Measurements from ENCODE around the gene FOXP1. TPM values are rescaled to one million over a fixed set of nuclear protein-coding genes. Genes with fewer than 3 reads are reported as not detected.

The FOXP1 gene
- total and polyA plus RNA-seq, 2 of the 13 experiments (the other 11 are each of a cell fraction or from before 2014, with no cell fraction given): 40.4 to 59.0 TPM

DNA sequence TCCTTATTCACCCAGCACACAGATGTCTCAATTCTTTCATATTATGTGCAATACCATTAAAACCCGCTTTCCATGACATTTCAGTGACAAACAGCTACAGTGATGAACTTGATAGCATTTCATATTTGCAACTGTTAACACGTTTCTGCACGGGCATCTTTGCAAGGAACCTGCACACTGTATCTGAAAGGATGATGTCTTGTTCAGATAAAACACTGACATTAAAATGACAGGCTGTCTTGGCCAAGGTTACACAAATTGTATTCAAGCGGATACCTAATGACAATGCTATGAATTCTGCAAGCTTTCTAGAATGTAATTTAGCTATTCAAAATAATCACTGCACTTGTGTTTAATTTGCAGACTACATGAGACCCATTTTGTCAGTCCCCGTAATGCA lies 529.2 kb downstream of the FOXP1 start:
- no peak for DNase-seq (ENCODE audit: low spot score)
- peaks cover 5% of the 10 kb centered on the region; the same call in 1 of the 2 replicates for H4K20me1 ChIP-seq (ENCODE audit: insufficient read depth, low read length)
- H2AFZ ChIP-seq (ENCODE audit: low read length): no peak overlapping the region
- no peak overlapping the region for H3K4me2 ChIP-seq (ENCODE audit: low read depth, low read length)
- ChIA-PET CTCF (ENCODE audit: low intra/inter-chr PET ratio, low total read pairs) (no interaction called here), POLR2A (no interaction called here)
- no TSS peak for BruUV-seq (replicated peaks)
- peaks cover 4 to 35% of the 10 kb centered on the region in 2 experiments for H3K36me3 ChIP-seq (replicated peaks in 1 of 2; ENCODE audit: control insufficient read depth in 1 of 2, insufficient read depth in 2 of 2, low read length in 2 of 2)
- 97% methylated on average over 5 of the region's 5 CpGs for WGBS (ENCODE audit: low lambda C conversion rate)
- no peaks in the 10 kb centered on the region for H3K9me3 ChIP-seq (ENCODE audit: low read length)
- ATAC-seq: no peak
- TF ChIP-seq, protein P1, sequence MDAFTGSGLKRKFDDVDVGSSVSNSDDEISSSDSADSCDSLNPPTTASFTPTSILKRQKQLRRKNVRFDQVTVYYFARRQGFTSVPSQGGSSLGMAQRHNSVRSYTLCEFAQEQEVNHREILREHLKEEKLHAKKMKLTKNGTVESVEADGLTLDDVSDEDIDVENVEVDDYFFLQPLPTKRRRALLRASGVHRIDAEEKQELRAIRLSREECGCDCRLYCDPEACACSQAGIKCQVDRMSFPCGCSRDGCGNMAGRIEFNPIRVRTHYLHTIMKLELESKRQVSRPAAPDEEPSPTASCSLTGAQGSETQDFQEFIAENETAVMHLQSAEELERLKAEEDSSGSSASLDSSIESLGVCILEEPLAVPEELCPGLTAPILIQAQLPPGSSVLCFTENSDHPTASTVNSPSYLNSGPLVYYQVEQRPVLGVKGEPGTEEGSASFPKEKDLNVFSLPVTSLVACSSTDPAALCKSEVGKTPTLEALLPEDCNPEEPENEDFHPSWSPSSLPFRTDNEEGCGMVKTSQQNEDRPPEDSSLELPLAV (CRISPR knock-in tag; conservative IDR thresholded peaks at IDR 0.05; ENCODE audit: low read depth): no peak
- H3K27me3 ChIP-seq (ENCODE audit: control insufficient read depth in 1 of 2, insufficient read depth in 2 of 2, low read length in 2 of 2): no peaks in the 10 kb centered on the region
- intact Hi-C loops (cut with micrococcal nuclease; ENCODE audit: unreplicated experiment) (no loop called here), in situ Hi-C loops (cut with HindIII; ENCODE audit: extremely low pct_ligation_motif_present, low pct_unique_long_range_greater_than_20kb) (loop anchor here (10.0 kb wide), 1 partner anchor 530 kb away; the partner anchor contains the start of gene FOXP1)
- H3K4me3 ChIP-seq (replicated peaks in 1 of 3; ENCODE audit: insufficient read depth in 1 of 3, low read depth in 2 of 3, low read length in 3 of 3): no peak overlapping the region
- peaks cover 88% of the 10 kb centered on the region for H3K4me1 ChIP-seq (ENCODE audit: insufficient read depth, low read length)
- H3K27ac ChIP-seq (ENCODE audit: extremely low read length, insufficient read depth, low read length): no peak overlapping the region
- H3K79me2 ChIP-seq (ENCODE audit: insufficient read depth, low read length): peaks cover 68% of the 10 kb centered on the region
- no peak for FAIRE-seq
- H3K9ac ChIP-seq (ENCODE audit: insufficient read depth, low read depth, low read length): no peak overlapping the region

DNA sequence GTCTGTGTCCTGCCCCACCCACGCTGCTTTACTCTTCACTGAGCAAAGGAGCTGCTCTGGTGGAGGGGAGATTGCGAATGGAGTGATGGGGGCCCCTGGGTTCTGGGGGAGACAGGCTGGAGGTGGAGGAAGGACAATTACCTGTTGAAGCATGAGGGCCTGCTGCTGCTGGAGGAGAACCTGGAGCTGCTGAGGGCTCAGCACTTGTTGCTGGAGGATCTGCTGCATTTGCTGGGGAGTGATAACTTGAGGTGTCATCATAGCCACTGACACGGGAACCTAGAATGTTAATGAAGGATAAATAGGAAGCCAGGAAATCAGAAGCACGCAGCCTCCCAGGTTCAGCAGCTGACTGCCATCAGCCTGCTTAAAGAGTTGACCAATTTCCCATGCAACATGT lies 530.0 kb downstream of the FOXP1 start:
- in situ Hi-C loops (cut with HindIII; ENCODE audit: extremely low pct_ligation_motif_present, low pct_unique_long_range_greater_than_20kb) (loop anchor here (10.0 kb wide), 1 partner anchor 531 kb away; the partner anchor contains the start of gene FOXP1), intact Hi-C loops (cut with micrococcal nuclease; ENCODE audit: unreplicated experiment) (no loop called here)
- no peak overlapping the region for H3K4me2 ChIP-seq (ENCODE audit: low read depth, low read length)
- no peaks in the 10 kb centered on the region for H3K27me3 ChIP-seq (ENCODE audit: control insufficient read depth in 1 of 2, insufficient read depth in 2 of 2, low read length in 2 of 2)
- no peak for DNase-seq (ENCODE audit: low spot score)
- peaks cover 4 to 35% of the 10 kb centered on the region in 2 experiments for H3K36me3 ChIP-seq (replicated peaks in 1 of 2; ENCODE audit: control insufficient read depth in 1 of 2, insufficient read depth in 2 of 2, low read length in 2 of 2)
- POLR2A ChIA-PET: no interaction called here
- H3K9me3 ChIP-seq (ENCODE audit: low read length): no peaks in the 10 kb centered on the region
- 94% methylated on average over 4 of the region's 4 CpGs for WGBS (ENCODE audit: low lambda C conversion rate)
- peaks cover 5% of the 10 kb centered on the region; the same call in 1 of the 2 replicates for H4K20me1 ChIP-seq (ENCODE audit: insufficient read depth, low read length)
- no peak overlapping the region for H2AFZ ChIP-seq (ENCODE audit: low read length)
- H3K27ac ChIP-seq (ENCODE audit: extremely low read length, insufficient read depth, low read length): no peak overlapping the region
- peaks cover 88% of the 10 kb centered on the region for H3K4me1 ChIP-seq (ENCODE audit: insufficient read depth, low read length)
- FAIRE-seq: no peak
- CTCF ChIA-PET (ENCODE audit: low intra/inter-chr PET ratio, low total read pairs): no interaction called here
- no peak for ATAC-seq
- no peak overlapping the region for H3K9ac ChIP-seq (ENCODE audit: insufficient read depth, low read depth, low read length)
- no TSS peak for BruUV-seq (replicated peaks)
- H3K4me3 ChIP-seq (replicated peaks in 1 of 3; ENCODE audit: insufficient read depth in 1 of 3, low read depth in 2 of 3, low read length in 3 of 3): no peak overlapping the region
- H3K79me2 ChIP-seq (ENCODE audit: insufficient read depth, low read length): peaks cover 60% of the 10 kb centered on the region
- TF ChIP-seq NPAS2 (CRISPR knock-in tag; IDR thresholded peaks at IDR 0.05; ENCODE audit: borderline replicate concordance) (no peak), ZNF263 (CRISPR knock-in tag; IDR thresholded peaks at IDR 0.05) (no peak), POLR2A (IDR thresholded peaks at IDR 0.05; ENCODE audit: insufficient read depth in 1 of 2, low read depth in 2 of 2, low read length in 2 of 2) (no peak), ZNF530 (CRISPR knock-in tag; IDR thresholded peaks at IDR 0.05; ENCODE audit: low read depth) (no peak), ZNF441 (CRISPR knock-in tag; IDR thresholded peaks at IDR 0.05; ENCODE audit: borderline replicate concordance) (no peak), CBX5 (CRISPR knock-in tag; IDR thresholded peaks at IDR 0.05; ENCODE audit: borderline replicate concordance) (no peak), ZNF121 (CRISPR knock-in tag; IDR thresholded peaks at IDR 0.05) (no peak), HMG20B (CRISPR knock-in tag; conservative IDR thresholded peaks at IDR 0.05) (no peak), ZNF446 (CRISPR knock-in tag; IDR thresholded peaks at IDR 0.05) (no peak), ZNF251 (CRISPR knock-in tag; IDR thresholded peaks at IDR 0.05) (no peak), TMF1 (CRISPR knock-in tag; IDR thresholded peaks at IDR 0.05; ENCODE audit: low read depth) (no peak), NR1H2 (CRISPR knock-in tag; IDR thresholded peaks at IDR 0.05; ENCODE audit: borderline replicate concordance, low read depth) (no peak), NFIB (CRISPR knock-in tag; IDR thresholded peaks at IDR 0.05; ENCODE audit: borderline replicate concordance) (no peak), ZNF333 (CRISPR knock-in tag; IDR thresholded peaks at IDR 0.05; ENCODE audit: borderline replicate concordance) (no peak), ZNF605 (CRISPR knock-in tag; IDR thresholded peaks at IDR 0.05) (no peak)
- TF ChIP-seq, protein P2, sequence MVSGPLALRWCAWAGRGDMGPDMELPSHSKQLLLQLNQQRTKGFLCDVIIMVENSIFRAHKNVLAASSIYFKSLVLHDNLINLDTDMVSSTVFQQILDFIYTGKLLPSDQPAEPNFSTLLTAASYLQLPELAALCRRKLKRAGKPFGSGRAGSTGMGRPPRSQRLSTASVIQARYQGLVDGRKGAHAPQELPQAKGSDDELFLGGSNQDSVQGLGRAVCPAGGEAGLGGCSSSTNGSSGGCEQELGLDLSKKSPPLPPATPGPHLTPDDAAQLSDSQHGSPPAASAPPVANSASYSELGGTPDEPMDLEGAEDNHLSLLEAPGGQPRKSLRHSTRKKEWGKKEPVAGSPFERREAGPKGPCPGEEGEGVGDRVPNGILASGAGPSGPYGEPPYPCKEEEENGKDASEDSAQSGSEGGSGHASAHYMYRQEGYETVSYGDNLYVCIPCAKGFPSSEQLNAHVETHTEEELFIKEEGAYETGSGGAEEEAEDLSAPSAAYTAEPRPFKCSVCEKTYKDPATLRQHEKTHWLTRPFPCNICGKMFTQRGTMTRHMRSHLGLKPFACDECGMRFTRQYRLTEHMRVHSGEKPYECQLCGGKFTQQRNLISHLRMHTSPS (CRISPR knock-in tag; IDR thresholded peaks at IDR 0.05; ENCODE audit: low read depth): no peak
